Measurements from ENCODE around the gene BSG. TPM values are rescaled to one million over a fixed set of nuclear protein-coding genes. Genes with fewer than 3 reads are reported as not detected.

Gene BSG
- total RNA-seq, 1 donor from 2014 or later, result 257 TPM

GRCh38 chr19:585551-586110 is 13.2 kb downstream of the BSG start:
- intact Hi-C loops (cut with micrococcal nuclease), result loop anchor here (5.0 kb wide), 1 partner anchor 77 kb away; the partner anchor contains the start of gene RNF126

GRCh38 chr19:588093-588740 is 15.8 kb downstream of the BSG start:
- intact Hi-C loops (cut with micrococcal nuclease), result loop anchor here (5.0 kb wide), 1 partner anchor 74 kb away; the partner anchor contains the start of gene RNF126

GRCh38 chr19:588741-589692 is 16.6 kb downstream of the BSG start:
- intact Hi-C loops (cut with micrococcal nuclease), result loop anchor here (1.0 to 5.0 kb wide), 2 partner anchors 73 to 91 kb away; partner anchors contain the start of gene RNF126

- intact Hi-C loops (cut with micrococcal nuclease), result loop anchor here (1.0 to 5.0 kb wide), 2 partner anchors 72 to 90 kb away; partner anchors contain the start of gene RNF126
Measured at GRCh38 chr19:589693-590395, 17.4 kb downstream of the BSG start, which contains the start of gene HCN2. TSS of gene HCN2 (plus strand) at chr19:589881. CDS start at chr19:589946, 65 bp downstream.

GRCh38 chr19:590396-590745 is 18.0 kb downstream of the BSG start:
- intact Hi-C loops (cut with micrococcal nuclease), result no loop called here

- intact Hi-C loops (cut with micrococcal nuclease), result no loop called here
Measured at GRCh38 chr19:590750-591098, 18.3 kb downstream of the BSG start.

GRCh38 chr19:591099-591958 is 18.9 kb downstream of the BSG start:
- intact Hi-C loops (cut with micrococcal nuclease), result no loop called here

- intact Hi-C loops (cut with micrococcal nuclease), result no loop called here
Measured at GRCh38 chr19:592101-592500, 19.7 kb downstream of the BSG start.

- intact Hi-C loops (cut with micrococcal nuclease), result no loop called here
Measured at GRCh38 chr19:593055-593454, 20.7 kb downstream of the BSG start.

- intact Hi-C loops (cut with micrococcal nuclease), result no loop called here
Measured at GRCh38 chr19:593505-593904, 21.1 kb downstream of the BSG start.

GRCh38 chr19:594265-594870 is 22.0 kb downstream of the BSG start:
- intact Hi-C loops (cut with micrococcal nuclease), result no loop called here

GRCh38 chr19:595326-596262 is 23.2 kb downstream of the BSG start:
- intact Hi-C loops (cut with micrococcal nuclease), result no loop called here

GRCh38 chr19:596263-596655 is 23.9 kb downstream of the BSG start:
- intact Hi-C loops (cut with micrococcal nuclease), result no loop called here

- intact Hi-C loops (cut with micrococcal nuclease), result no loop called here
Measured at GRCh38 chr19:597406-598315, 25.3 kb downstream of the BSG start.

- intact Hi-C loops (cut with micrococcal nuclease), result no loop called here
Measured at GRCh38 chr19:601310-601709, 28.9 kb downstream of the BSG start.

- intact Hi-C loops (cut with micrococcal nuclease), result no loop called here
Measured at GRCh38 chr19:601790-602189, 29.4 kb downstream of the BSG start.

- intact Hi-C loops (cut with micrococcal nuclease), result no loop called here
Measured at GRCh38 chr19:602391-603301, 30.2 kb downstream of the BSG start.
